WTC11 (cell line): ENCODE measurements around the gene CDKN1C. TPM values are rescaled to one million over a fixed set of nuclear protein-coding genes. Genes with fewer than 3 reads are reported as not detected.
A peak's percentile ranks its signal among the peaks of the same experiment; 100 is the strongest.

Experiments
- CREM ChIP-seq: sonication (generic); formaldehyde crosslinking; IDR thresholded peaks from 2 replicates; pipeline ENCODE4 v1.8.1; 2022; ENCODE audit warnings: mild to moderate bottlenecking, missing genetic modification reagents, moderate library complexity
- ESRRA ChIP-seq: sonication (generic); formaldehyde crosslinking; IDR thresholded peaks from 2 replicates; pipeline ENCODE4 v1.8.1; 2022; ENCODE audit warnings: mild to moderate bottlenecking, missing genetic modification reagents, borderline replicate concordance
- ETV6 ChIP-seq: sonication (generic); formaldehyde crosslinking; IDR thresholded peaks from 2 replicates; pipeline ENCODE4 v1.8.1; 2022; ENCODE audit warnings: mild to moderate bottlenecking, missing genetic modification reagents
- FOXP1 ChIP-seq: sonication (generic); formaldehyde crosslinking; IDR thresholded peaks from 2 replicates; pipeline ENCODE4 v1.8.0; 2022; ENCODE audit warnings: missing genetic modification reagents, mild to moderate bottlenecking, moderate library complexity, borderline replicate concordance
- GABPB1 ChIP-seq: sonication (generic); formaldehyde crosslinking; IDR thresholded peaks from 2 replicates; pipeline ENCODE4 v1.8.1; 2023; ENCODE audit warnings: mild to moderate bottlenecking, missing genetic modification reagents
- GRHL2 ChIP-seq: fragments of 250-450 bp; sonication (Bioruptor Pico); IDR thresholded peaks from 2 replicates; pipeline ENCODE4 v1.8.0; 2022; ENCODE audit warnings: mild to moderate bottlenecking, moderate library complexity; ENCODE audit not compliant: insufficient replicate concordance, severe bottlenecking
- HMGXB4 ChIP-seq: sonication (generic); formaldehyde crosslinking; IDR thresholded peaks from 2 replicates; pipeline ENCODE4 v1.8.1; 2023; ENCODE audit warnings: mild to moderate bottlenecking, moderate library complexity, missing genetic modification reagents
- JUN ChIP-seq: sonication (generic); formaldehyde crosslinking; IDR thresholded peaks from 2 replicates; pipeline ENCODE4 v1.8.0; 2023; ENCODE audit warnings: mild to moderate bottlenecking, missing genetic modification reagents
- NFYB ChIP-seq: sonication (generic); formaldehyde crosslinking; conservative IDR thresholded peaks from 2 replicates; pipeline ENCODE4 v1.8.0; 2022; ENCODE audit warnings: low read depth, missing genetic modification reagents
- PRDM15 ChIP-seq: sonication (generic); formaldehyde crosslinking; IDR thresholded peaks from 2 replicates; pipeline ENCODE4 v1.8.0; 2022; ENCODE audit warnings: missing genetic modification reagents
- PREB ChIP-seq: sonication (generic); formaldehyde crosslinking; IDR thresholded peaks from 2 replicates; pipeline ENCODE4 v1.8.1; 2022; ENCODE audit warnings: mild to moderate bottlenecking, missing genetic modification reagents, moderate library complexity, borderline replicate concordance
- SMAD3 ChIP-seq: sonication (generic); formaldehyde crosslinking; IDR thresholded peaks from 2 replicates; pipeline ENCODE4 v1.8.0; 2022; ENCODE audit warnings: missing genetic modification reagents, mild to moderate bottlenecking, borderline replicate concordance
- SMAD4 ChIP-seq: sonication (generic); formaldehyde crosslinking; IDR thresholded peaks from 2 replicates; pipeline ENCODE4 v1.8.0; 2022; ENCODE audit warnings: mild to moderate bottlenecking, missing genetic modification reagents
- ZBTB21 ChIP-seq: sonication (generic); formaldehyde crosslinking; IDR thresholded peaks from 2 replicates; pipeline ENCODE4 v1.8.1; 2023; ENCODE audit warnings: mild to moderate bottlenecking, missing genetic modification reagents, borderline replicate concordance
- ZNF138 ChIP-seq: sonication (generic); formaldehyde crosslinking; conservative IDR thresholded peaks from 2 replicates; pipeline ENCODE4 v1.8.1; 2022; ENCODE audit warnings: mild to moderate bottlenecking, moderate library complexity, missing genetic modification reagents
- ZNF281 ChIP-seq: sonication (generic); formaldehyde crosslinking; IDR thresholded peaks from 2 replicates; pipeline ENCODE4 v1.8.0; 2023; ENCODE audit warnings: mild to moderate bottlenecking, missing genetic modification reagents
- ZNF532 ChIP-seq: fragments of 250-450 bp; sonication (Bioruptor Pico); IDR thresholded peaks from 2 replicates; pipeline ENCODE4 v1.9.0; 2021; ENCODE audit warnings: mild to moderate bottlenecking, borderline replicate concordance
- ZNF671 ChIP-seq: fragments of 250-450 bp; sonication (Bioruptor Pico); IDR thresholded peaks from 2 replicates; pipeline ENCODE4 v1.8.0; 2021; ENCODE audit warnings: mild to moderate bottlenecking
- total RNA-seq: library from RNA; stranded (reverse); gene quantifications from 3 replicates; pipeline ENCODE4 v1.2.3, GENCODE V29; 2021
- TF ChIP-seq, protein P1 (sequence below): sonication (generic); formaldehyde crosslinking; IDR thresholded peaks from 2 replicates; pipeline ENCODE4 v1.8.1; 2023; ENCODE audit warnings: mild to moderate bottlenecking, missing genetic modification reagents, moderate library complexity
- TF ChIP-seq, protein P2 (sequence below): sonication (generic); formaldehyde crosslinking; IDR thresholded peaks from 2 replicates; pipeline ENCODE4 v1.8.1; 2023; ENCODE audit warnings: mild to moderate bottlenecking, missing genetic modification reagents

Gene CDKN1C
- total RNA-seq, 1 experiment from 2014 or later: 25.0 TPM

DNA sequence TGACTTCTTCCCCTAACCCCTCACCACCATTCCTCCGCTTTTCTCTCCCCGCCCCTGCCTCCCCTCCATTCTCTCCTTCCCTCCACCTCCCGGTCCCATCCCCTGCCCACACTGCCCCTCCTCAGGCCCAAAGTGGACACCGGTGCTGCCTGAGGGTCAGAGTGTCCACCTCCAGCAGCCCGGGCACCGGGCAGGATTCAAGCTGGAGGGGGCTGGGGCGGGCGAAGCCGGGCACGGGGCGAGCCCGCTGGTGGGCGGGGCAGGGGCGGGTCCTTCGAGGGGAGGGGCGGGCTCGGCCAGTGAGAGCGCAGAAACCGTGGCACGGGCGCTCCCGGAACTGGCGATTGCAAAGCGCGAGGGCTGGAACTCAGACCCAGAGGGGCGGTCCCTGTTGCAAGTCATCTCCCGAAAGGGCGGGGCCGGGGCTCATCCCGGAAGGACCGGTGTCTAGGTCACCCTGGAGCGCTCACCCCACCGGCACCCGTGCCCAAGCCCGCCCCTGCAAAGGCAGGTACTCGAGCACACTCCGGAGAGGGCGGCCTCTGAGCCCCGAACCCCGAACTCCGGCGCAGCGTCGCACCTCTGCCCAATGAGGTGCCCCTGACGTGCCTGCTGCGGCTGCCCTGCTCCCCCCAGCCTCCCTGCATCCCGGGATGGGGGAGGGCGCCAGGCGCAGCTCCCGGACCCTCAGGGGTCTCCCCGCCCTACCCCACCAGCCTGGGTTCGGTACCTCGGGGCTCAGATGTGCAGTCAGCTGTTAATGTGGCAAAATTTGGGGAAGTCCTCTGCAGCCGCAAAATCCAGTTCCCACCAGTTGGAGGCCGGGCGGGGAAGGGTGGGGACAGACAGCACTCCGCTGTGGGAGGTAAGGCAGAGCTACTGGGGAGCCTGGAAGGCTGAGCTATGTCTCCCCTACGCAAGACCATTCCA lies 16.5 kb upstream of the CDKN1C start (continued):
- TF ChIP-seq NFYB: no peak
- TF ChIP-seq PRDM15: peak; percentile 48; the same call in 1 of the 2 replicates
- no peak for TF ChIP-seq CREM (CRISPR knock-in tag)
- TF ChIP-seq ETV6 (CRISPR knock-in tag): 0 out of 2 replicates have a peak, but pooled peaks have one; percentile 57
- TF ChIP-seq GRHL2 (CRISPR knock-in tag): no peak
- no peak for TF ChIP-seq ZBTB21 (CRISPR knock-in tag)
- TF ChIP-seq ZNF138 (CRISPR knock-in tag): no peak
- TF ChIP-seq ZNF281 (CRISPR knock-in tag): 0 out of 2 replicates have a peak, but pooled peaks have one; percentile 53
- no peak for TF ChIP-seq FOXP1 (CRISPR knock-in tag)
- no peak for TF ChIP-seq SMAD3
- TF ChIP-seq, protein P1, sequence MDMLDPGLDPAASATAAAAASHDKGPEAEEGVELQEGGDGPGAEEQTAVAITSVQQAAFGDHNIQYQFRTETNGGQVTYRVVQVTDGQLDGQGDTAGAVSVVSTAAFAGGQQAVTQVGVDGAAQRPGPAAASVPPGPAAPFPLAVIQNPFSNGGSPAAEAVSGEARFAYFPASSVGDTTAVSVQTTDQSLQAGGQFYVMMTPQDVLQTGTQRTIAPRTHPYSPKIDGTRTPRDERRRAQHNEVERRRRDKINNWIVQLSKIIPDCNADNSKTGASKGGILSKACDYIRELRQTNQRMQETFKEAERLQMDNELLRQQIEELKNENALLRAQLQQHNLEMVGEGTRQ: 0 out of 2 replicates have a peak, but pooled peaks have one; percentile 14
- TF ChIP-seq GABPB1: no peak
- no peak for TF ChIP-seq ZNF671 (CRISPR knock-in tag)
- no peak for TF ChIP-seq SMAD4 (CRISPR knock-in tag)
- no peak for TF ChIP-seq ZNF532 (CRISPR knock-in tag)
- no peak for TF ChIP-seq ESRRA (CRISPR knock-in tag)
- TF ChIP-seq JUN: no peak
- TF ChIP-seq PREB (CRISPR knock-in tag): no peak
- TF ChIP-seq, protein P2, sequence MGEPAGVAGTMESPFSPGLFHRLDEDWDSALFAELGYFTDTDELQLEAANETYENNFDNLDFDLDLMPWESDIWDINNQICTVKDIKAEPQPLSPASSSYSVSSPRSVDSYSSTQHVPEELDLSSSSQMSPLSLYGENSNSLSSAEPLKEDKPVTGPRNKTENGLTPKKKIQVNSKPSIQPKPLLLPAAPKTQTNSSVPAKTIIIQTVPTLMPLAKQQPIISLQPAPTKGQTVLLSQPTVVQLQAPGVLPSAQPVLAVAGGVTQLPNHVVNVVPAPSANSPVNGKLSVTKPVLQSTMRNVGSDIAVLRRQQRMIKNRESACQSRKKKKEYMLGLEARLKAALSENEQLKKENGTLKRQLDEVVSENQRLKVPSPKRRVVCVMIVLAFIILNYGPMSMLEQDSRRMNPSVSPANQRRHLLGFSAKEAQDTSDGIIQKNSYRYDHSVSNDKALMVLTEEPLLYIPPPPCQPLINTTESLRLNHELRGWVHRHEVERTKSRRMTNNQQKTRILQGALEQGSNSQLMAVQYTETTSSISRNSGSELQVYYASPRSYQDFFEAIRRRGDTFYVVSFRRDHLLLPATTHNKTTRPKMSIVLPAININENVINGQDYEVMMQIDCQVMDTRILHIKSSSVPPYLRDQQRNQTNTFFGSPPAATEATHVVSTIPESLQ (CRISPR knock-in tag): no peak
- 0 out of 2 replicates have a peak, but pooled peaks have one; percentile 13 for TF ChIP-seq HMGXB4 (CRISPR knock-in tag)
